ENCODE results near the gene C10orf62. TPM values are rescaled to one million over a fixed set of nuclear protein-coding genes. Genes with fewer than 3 reads are reported as not detected.
"Not testable (repeated sequence)": the region's sequence is repeated elsewhere in the genome, so short reads cannot be mapped to it uniquely, and the experiment has no call there.

The C10orf62 gene
- total RNA-seq, 1 donor from 2014 or later = under 0.01 TPM

- FAIRE-seq (no peak), DNase-seq (ENCODE audit: low read depth) (no peak)
- no peaks in the 10 kb centered on the region for H3K36me3 ChIP-seq (ENCODE audit: control insufficient read depth, insufficient read depth, low read length)
- no peak overlapping the region for H3K4me3 ChIP-seq (ENCODE audit: low read depth, low read length)
- no peaks in the 10 kb centered on the region for H3K27me3 ChIP-seq (ENCODE audit: control insufficient read depth, insufficient read depth, low read length)
- no peak for TF ChIP-seq CTCF (IDR thresholded peaks at IDR 0.05; ENCODE audit: insufficient read depth, low read length, severe bottlenecking)
Measured at GRCh38 chr10:97551271-97551670, 38.2 kb upstream of the C10orf62 start.

GRCh38 chr10:97553575-97554031, 35.9 kb upstream of the C10orf62 start:
- no peak for FAIRE-seq
- Histone ChIP-seq H3K4me3 (ENCODE audit: low read depth, low read length) (no peak overlapping the region), H3K36me3 (ENCODE audit: control insufficient read depth, insufficient read depth, low read length) (no peaks in the 10 kb centered on the region), H3K27me3 (ENCODE audit: control insufficient read depth, insufficient read depth, low read length) (no peaks in the 10 kb centered on the region)
- DNase-seq (ENCODE audit: low read depth) = peak; percentile 72
- peak; percentile 94 for TF ChIP-seq CTCF (IDR thresholded peaks at IDR 0.05; ENCODE audit: insufficient read depth, low read length, severe bottlenecking)

- FAIRE-seq; DNase-seq (ENCODE audit: low read depth); H3K4me3 ChIP-seq (ENCODE audit: low read depth, low read length); H3K36me3 ChIP-seq (ENCODE audit: control insufficient read depth, insufficient read depth, low read length); H3K27me3 ChIP-seq (ENCODE audit: control insufficient read depth, insufficient read depth, low read length): not testable (repeated sequence)
Measured at GRCh38 chr10:97554336-97554735, 35.2 kb upstream of the C10orf62 start.

- not testable (repeated sequence) for H3K4me3 ChIP-seq (ENCODE audit: low read depth, low read length); H3K27me3 ChIP-seq (ENCODE audit: control insufficient read depth, insufficient read depth, low read length); DNase-seq (ENCODE audit: low read depth); FAIRE-seq; H3K36me3 ChIP-seq (ENCODE audit: control insufficient read depth, insufficient read depth, low read length)
Measured at GRCh38 chr10:97555541-97555940, 34.0 kb upstream of the C10orf62 start.

- H3K4me3 ChIP-seq (ENCODE audit: low read depth, low read length); H3K27me3 ChIP-seq (ENCODE audit: control insufficient read depth, insufficient read depth, low read length); DNase-seq (ENCODE audit: low read depth); FAIRE-seq; H3K36me3 ChIP-seq (ENCODE audit: control insufficient read depth, insufficient read depth, low read length): not testable (repeated sequence)
Measured at GRCh38 chr10:97560731-97561381, 28.7 kb upstream of the C10orf62 start.

GRCh38 chr10:97561386-97562077, 28.0 kb upstream of the C10orf62 start:
- not testable (repeated sequence) for H3K4me3 ChIP-seq (ENCODE audit: low read depth, low read length); H3K36me3 ChIP-seq (ENCODE audit: control insufficient read depth, insufficient read depth, low read length); DNase-seq (ENCODE audit: low read depth); FAIRE-seq; H3K27me3 ChIP-seq (ENCODE audit: control insufficient read depth, insufficient read depth, low read length)

- FAIRE-seq; H3K4me3 ChIP-seq (ENCODE audit: low read depth, low read length); H3K27me3 ChIP-seq (ENCODE audit: control insufficient read depth, insufficient read depth, low read length); H3K36me3 ChIP-seq (ENCODE audit: control insufficient read depth, insufficient read depth, low read length); DNase-seq (ENCODE audit: low read depth): not testable (repeated sequence)
Measured at GRCh38 chr10:97562329-97562728, 27.2 kb upstream of the C10orf62 start.

GRCh38 chr10:97563337-97563736, 26.2 kb upstream of the C10orf62 start:
- FAIRE-seq = no peak
- H3K36me3 ChIP-seq (ENCODE audit: control insufficient read depth, insufficient read depth, low read length) = peaks cover 1% of the 10 kb centered on the region
- H3K4me3 ChIP-seq (ENCODE audit: low read depth, low read length) = no peak overlapping the region
- H3K27me3 ChIP-seq (ENCODE audit: control insufficient read depth, insufficient read depth, low read length) = no peaks in the 10 kb centered on the region
- no peak for TF ChIP-seq CTCF (IDR thresholded peaks at IDR 0.05; ENCODE audit: insufficient read depth, low read length, severe bottlenecking)
- DNase-seq (ENCODE audit: low read depth) = no peak
